Neural progenitor cell (in vitro differentiated cells): ENCODE data around the gene GXYLT1.
"Not testable (repeated sequence)": the region's sequence is repeated elsewhere in the genome, so short reads cannot be mapped to it uniquely, and the experiment has no call there.

ENCODE experiments used
- CTCF ChIP-seq: fragments of 200-600 bp; sonication (generic); IDR thresholded peaks from 2 replicates; pipeline ENCODE4 v1.5.1; 2017; ENCODE audit warnings: antibody characterized with exemption, mild to moderate bottlenecking
- EZH2 ChIP-seq: fragments of 200-600 bp; sonication (generic); IDR thresholded peaks from 2 replicates; pipeline ENCODE4 v1.6.1; 2017; ENCODE audit warnings: antibody characterized with exemption, mild to moderate bottlenecking, moderate library complexity

GRCh38 chr12:42106791-42107190 is 37.9 kb downstream of the GXYLT1 start:
- TF ChIP-seq EZH2, CTCF: not testable (repeated sequence)
